ENCODE data around the gene CLDN34.

Gene CLDN34

GRCh38 chrX:9983441-9983840 lies 16.3 kb downstream of the CLDN34 start:
- Histone ChIP-seq H3K27me3 (no peaks in the 10 kb centered on the region), H3K36me3 (no peaks in the 10 kb centered on the region), H3K9me3 (no peaks in the 10 kb centered on the region), H3K4me3 (ENCODE audit: low read depth, low read length) (no peak overlapping the region), H3K4me1 (no peaks in the 10 kb centered on the region)
- no peak for DNase-seq
- no peak for TF ChIP-seq CTCF (IDR thresholded peaks at IDR 0.05; ENCODE audit: low read depth, low read length)

- no peak for DNase-seq
- H3K4me3 ChIP-seq (ENCODE audit: low read depth, low read length), result no peak overlapping the region
- H3K4me1 ChIP-seq, result no peaks in the 10 kb centered on the region
- H3K27me3 ChIP-seq, result no peaks in the 10 kb centered on the region
- no peak for TF ChIP-seq CTCF (IDR thresholded peaks at IDR 0.05; ENCODE audit: low read depth, low read length)
- no peaks in the 10 kb centered on the region for H3K9me3 ChIP-seq
- H3K36me3 ChIP-seq, result no peaks in the 10 kb centered on the region
These were observed 16.7 kb downstream of the CLDN34 start for GRCh38 chrX:9983846-9984245.

- Histone ChIP-seq H3K4me3 (ENCODE audit: low read depth, low read length) (no peak overlapping the region), H3K36me3 (no peaks in the 10 kb centered on the region), H3K4me1 (no peaks in the 10 kb centered on the region), H3K9me3 (no peaks in the 10 kb centered on the region), H3K27me3 (no peaks in the 10 kb centered on the region)
- 0 out of 2 replicates have a peak, but pooled peaks have one; percentile 6 for TF ChIP-seq CTCF (IDR thresholded peaks at IDR 0.05; ENCODE audit: low read depth, low read length)
- no peak for DNase-seq
These were observed 21.6 kb downstream of the CLDN34 start for GRCh38 chrX:9988762-9989161.

GRCh38 chrX:9992061-9992460 lies 24.9 kb downstream of the CLDN34 start:
- no peak for DNase-seq
- TF ChIP-seq CTCF (IDR thresholded peaks at IDR 0.05; ENCODE audit: low read depth, low read length), result no peak

GRCh38 chrX:9992724-9993123 lies 25.6 kb downstream of the CLDN34 start:
- Histone ChIP-seq H3K4me3 (ENCODE audit: low read depth, low read length) (no peak overlapping the region), H3K36me3 (no peaks in the 10 kb centered on the region), H3K4me1 (no peaks in the 10 kb centered on the region), H3K27me3 (no peaks in the 10 kb centered on the region), H3K9me3 (no peaks in the 10 kb centered on the region)
- TF ChIP-seq CTCF (IDR thresholded peaks at IDR 0.05; ENCODE audit: low read depth, low read length), result no peak
- DNase-seq, result no peak

More at GRCh38 chrX:9992061-9992460, 24.9 kb downstream of the CLDN34 start:
- Histone ChIP-seq H3K36me3 (no peaks in the 10 kb centered on the region), H3K27me3 (no peaks in the 10 kb centered on the region), H3K4me3 (ENCODE audit: low read depth, low read length) (no peak overlapping the region), H3K4me1 (no peaks in the 10 kb centered on the region), H3K9me3 (no peaks in the 10 kb centered on the region)

- Histone ChIP-seq H3K9me3 (no peaks in the 10 kb centered on the region), H3K4me1 (no peaks in the 10 kb centered on the region), H3K36me3 (no peaks in the 10 kb centered on the region), H3K27me3 (no peaks in the 10 kb centered on the region), H3K4me3 (ENCODE audit: low read depth, low read length) (no peak overlapping the region)
- peak; percentile 89 for TF ChIP-seq CTCF (IDR thresholded peaks at IDR 0.05; ENCODE audit: low read depth, low read length)
- DNase-seq, result peak; percentile 71
These were observed 28.7 kb downstream of the CLDN34 start for GRCh38 chrX:9995855-9996339.

Data from BE2C (cell line).